ENCODE results near the gene TMEM151A. TPM values are rescaled to one million over a fixed set of nuclear protein-coding genes. Genes with fewer than 3 reads are reported as not detected.

Gene TMEM151A
- total and polyA plus RNA-seq, 2 of the 4 experiments (the other 2 are of a cell fraction): 0.03 TPM; not detected in 1

GRCh38 chr11:66311965-66312548 lies 20.4 kb downstream of the TMEM151A start (continued):
- TF ChIP-seq FOS (IDR thresholded peaks at IDR 0.05; ENCODE audit: low read depth, low read length) (no peak), MXI1 (IDR thresholded peaks at IDR 0.05; ENCODE audit: borderline replicate concordance, low read depth, low read length) (peak; percentile 22; the same call in 1 of the 2 replicates)

- Histone ChIP-seq H3K27me3 (ENCODE audit: control insufficient read depth, insufficient read depth, low read length) (no peaks in the 10 kb centered on the region), H2BK20ac (ENCODE audit: low read depth, low read length) (no peak overlapping the region), H2AK9ac (replicated peaks; ENCODE audit: low read depth, low read length, poor library complexity) (peak overlapping the region; percentile 93), H3K4me2 (ENCODE audit: low read depth, low read length) (peak overlapping the region; percentile 92), H3K23ac (ENCODE audit: low read depth, low read length) (peak overlapping the region; percentile 37), H4K5ac (ENCODE audit: low read depth, low read length) (peak overlapping the region; percentile 34), H3K27ac (ENCODE audit: insufficient read depth, low read length) (peak overlapping the region; percentile 93), H4K8ac (ENCODE audit: low read depth in 2 of 2, low read length in 2 of 2) (peak overlapping the region; percentile 53 to 74; a peak in 3 of 4 replicates), H3K79me1 (ENCODE audit: low read depth in 1 of 2, low read length in 2 of 2) (peaks cover 0 to 34% of the 10 kb centered on the region in 2 experiments; a peak in 2 of 4 replicates), H3K9ac (ENCODE audit: low read depth, low read length) (peak overlapping the region; percentile 95), H3K9me3 (ENCODE audit: control insufficient read depth, insufficient read depth, low read length) (no peaks in the 10 kb centered on the region), H3K14ac (replicated peaks; ENCODE audit: low read depth, low read length) (peak overlapping the region; percentile 94), H2BK5ac (ENCODE audit: low read depth, low read length, poor library complexity, severe bottlenecking) (peak overlapping the region; percentile 77), H4K91ac (ENCODE audit: insufficient read depth, low read depth, low read length) (peak overlapping the region; percentile 77), H3K56ac (ENCODE audit: extremely low read depth, insufficient read depth, low read length) (peak overlapping the region; percentile 76), H3K4ac (ENCODE audit: low read depth, low read length) (peak overlapping the region; percentile 81), H3K4me1 (ENCODE audit: control insufficient read depth, insufficient read depth, low read length) (peaks cover 20% of the 10 kb centered on the region), H4K20me1 (ENCODE audit: insufficient read depth, low read length) (peaks cover 39% of the 10 kb centered on the region), H3K4me3 (ENCODE audit: insufficient read depth, low read depth, low read length) (peak overlapping the region; percentile 72), H2BK15ac (ENCODE audit: low read depth, low read length) (peak overlapping the region; percentile 11; the same call in 1 of the 3 replicates), H3K18ac (ENCODE audit: low read depth, low read length) (peak overlapping the region; percentile 35), H3K9me1 (ENCODE audit: insufficient read depth, low read length) (peaks cover 2% of the 10 kb centered on the region), H2BK120ac (ENCODE audit: low read depth, low read length) (peak overlapping the region; percentile 89), H3K36me3 (ENCODE audit: control insufficient read depth, insufficient read depth, low read length) (no peaks in the 10 kb centered on the region), H2AFZ (replicated peaks; ENCODE audit: low read length, poor library complexity) (peak overlapping the region; percentile 94), H2AK5ac (ENCODE audit: low read depth, low read length) (peak overlapping the region; percentile 77)
- BruUV-seq (replicated peaks): no TSS peak
- POLR2A ChIA-PET (ENCODE audit: unreplicated experiment): interaction anchor here (0.6 to 2.9 kb wide), 7 partner anchors 9 to 74 kb away, joined by 3 to 23 read pairs (median 6); partner anchors contain the start of gene RIN1
- CTCF ChIA-PET: interaction anchor here (0.5 to 2.4 kb wide), 9 partner anchors 10 to 76 kb away, joined by 3 to 17 read pairs (median 5); partner anchors contain the start of gene RIN1
- dilution Hi-C loops (cut with HindIII; ENCODE audit: low sequenced_read_pairs, unreplicated experiment) (no loop called here), in situ Hi-C loops (cut with MboI; ENCODE audit: low sequenced_read_pairs) (no loop called here), intact Hi-C loops (cut with micrococcal nuclease) (loop anchor here (1.0 kb wide), 2 partner anchors 16 to 24 kb away; partner anchors contain the start of gene RIN1)
- TF ChIP-seq CHD1 (IDR thresholded peaks at IDR 0.05; ENCODE audit: low read depth, low read length) (no peak), MAFK (IDR thresholded peaks at IDR 0.05; ENCODE audit: low read depth, low read length) (no peak), POLR2A (IDR thresholded peaks at IDR 0.05; ENCODE audit: low read depth, low read length) (peak; percentile 68; the same call in 1 of the 2 replicates), MAZ (IDR thresholded peaks at IDR 0.05; ENCODE audit: borderline replicate concordance, low read depth, low read length) (peak; percentile 72), RAD21 (IDR thresholded peaks at IDR 0.05; ENCODE audit: low read length) (no peak)
- WGBS, 2 experiments (ENCODE audit: extremely low coverage in 2 of 2, insufficient read length in 1 of 2): 0% methylated on average over 8 of the region's 52 CpGs; no CpG with 5 or more reads in 1 of the 2 experiments
- DNase-seq (peak; percentile 99), ATAC-seq (ENCODE audit: low read depth) (peak; percentile 75)
Observed at GRCh38 chr11:66312549-66313320, 21.0 kb downstream of the TMEM151A start.

Measured in IMR-90 (cell line).